ENCODE results near the gene TMEM26. TPM values are rescaled to one million over a fixed set of nuclear protein-coding genes. Genes with fewer than 3 reads are reported as not detected.

TMEM26 gene
- total and polyA plus RNA-seq, 3 donors from 2014 or later = 13.0 to 14.9 (median 13.6) TPM

DNA sequence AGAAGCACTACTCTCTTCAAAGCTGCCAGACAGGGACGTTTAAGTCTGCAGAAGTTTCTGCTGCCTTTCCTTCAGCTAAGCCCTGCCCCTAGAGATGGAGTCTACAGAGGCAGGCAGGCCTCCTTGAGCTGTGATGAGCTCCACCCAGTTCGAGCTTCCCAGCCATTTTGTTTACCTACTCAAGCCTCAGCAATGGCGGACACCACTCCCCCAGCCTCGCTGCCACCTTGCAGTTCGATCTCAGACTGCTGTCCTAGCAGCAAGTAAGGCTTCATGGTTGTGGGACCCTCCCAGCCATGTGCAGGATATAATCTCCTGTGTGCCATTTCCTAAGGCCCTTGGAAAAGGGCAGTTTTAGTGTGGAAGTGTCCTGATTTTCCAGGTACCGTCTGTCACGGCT, 74.3 kb downstream of the TMEM26 start:
- intact Hi-C loops (cut with DNase I; ENCODE audit: low total_unique reads) = no loop called here
- Histone ChIP-seq H3K9me3 (no peaks in the 10 kb centered on the region), H3K4me3 (no peak overlapping the region), H3K27ac (no peak overlapping the region), H3K27me3 (no peaks in the 10 kb centered on the region), H3K36me3 (ENCODE audit: low read depth, missing control alignments) (no peaks in the 10 kb centered on the region), H3K4me1 (no peaks in the 10 kb centered on the region)
- TF ChIP-seq, protein P1, sequence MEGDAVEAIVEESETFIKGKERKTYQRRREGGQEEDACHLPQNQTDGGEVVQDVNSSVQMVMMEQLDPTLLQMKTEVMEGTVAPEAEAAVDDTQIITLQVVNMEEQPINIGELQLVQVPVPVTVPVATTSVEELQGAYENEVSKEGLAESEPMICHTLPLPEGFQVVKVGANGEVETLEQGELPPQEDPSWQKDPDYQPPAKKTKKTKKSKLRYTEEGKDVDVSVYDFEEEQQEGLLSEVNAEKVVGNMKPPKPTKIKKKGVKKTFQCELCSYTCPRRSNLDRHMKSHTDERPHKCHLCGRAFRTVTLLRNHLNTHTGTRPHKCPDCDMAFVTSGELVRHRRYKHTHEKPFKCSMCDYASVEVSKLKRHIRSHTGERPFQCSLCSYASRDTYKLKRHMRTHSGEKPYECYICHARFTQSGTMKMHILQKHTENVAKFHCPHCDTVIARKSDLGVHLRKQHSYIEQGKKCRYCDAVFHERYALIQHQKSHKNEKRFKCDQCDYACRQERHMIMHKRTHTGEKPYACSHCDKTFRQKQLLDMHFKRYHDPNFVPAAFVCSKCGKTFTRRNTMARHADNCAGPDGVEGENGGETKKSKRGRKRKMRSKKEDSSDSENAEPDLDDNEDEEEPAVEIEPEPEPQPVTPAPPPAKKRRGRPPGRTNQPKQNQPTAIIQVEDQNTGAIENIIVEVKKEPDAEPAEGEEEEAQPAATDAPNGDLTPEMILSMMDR (IDR thresholded peaks at IDR 0.05) = no peak
- 91 to 95% methylated on average over 6 to 7 of the region's 7 CpGs for WGBS, 2 donors
- no peak for DNase-seq

DNA sequence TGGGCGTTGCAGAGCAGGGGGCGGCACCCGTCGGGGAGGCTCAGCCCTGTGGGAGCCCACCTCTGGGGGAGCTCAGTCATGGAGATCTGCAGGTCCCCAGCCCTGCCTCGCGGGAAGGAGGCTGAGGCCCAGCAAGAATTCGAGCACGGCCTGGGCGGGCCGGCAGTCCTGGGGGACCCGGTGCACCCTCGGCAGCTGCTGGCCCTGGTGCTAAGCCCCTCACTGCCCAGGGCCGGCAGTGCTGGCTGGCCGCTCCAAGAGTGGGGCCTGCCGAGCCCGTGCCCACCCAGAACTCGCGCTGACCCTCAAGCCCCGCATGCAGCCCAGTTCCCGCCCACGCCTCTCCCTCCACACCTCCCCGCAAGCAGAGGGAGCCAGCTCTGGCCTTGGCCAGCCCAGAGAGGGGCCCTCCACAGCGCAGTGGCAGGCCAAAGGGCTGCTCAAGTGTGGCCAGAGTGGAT, 76.2 kb downstream of the TMEM26 start:
- Histone ChIP-seq H3K27me3 (no peaks in the 10 kb centered on the region), H3K9me3 (no peaks in the 10 kb centered on the region), H3K4me1 (no peaks in the 10 kb centered on the region), H3K4me3 (no peak overlapping the region), H3K36me3 (ENCODE audit: low read depth, missing control alignments) (no peaks in the 10 kb centered on the region), H3K27ac (no peak overlapping the region)
- no peak for DNase-seq
- 80 to 98% methylated on average over 2 to 23 of the region's 23 CpGs for WGBS, 2 donors
- no peak for TF ChIP-seq POLR2A (IDR thresholded peaks at IDR 0.05)
- TF ChIP-seq, protein P1 (IDR thresholded peaks at IDR 0.05) = no peak
- intact Hi-C loops (cut with DNase I; ENCODE audit: low total_unique reads) = no loop called here

DNA sequence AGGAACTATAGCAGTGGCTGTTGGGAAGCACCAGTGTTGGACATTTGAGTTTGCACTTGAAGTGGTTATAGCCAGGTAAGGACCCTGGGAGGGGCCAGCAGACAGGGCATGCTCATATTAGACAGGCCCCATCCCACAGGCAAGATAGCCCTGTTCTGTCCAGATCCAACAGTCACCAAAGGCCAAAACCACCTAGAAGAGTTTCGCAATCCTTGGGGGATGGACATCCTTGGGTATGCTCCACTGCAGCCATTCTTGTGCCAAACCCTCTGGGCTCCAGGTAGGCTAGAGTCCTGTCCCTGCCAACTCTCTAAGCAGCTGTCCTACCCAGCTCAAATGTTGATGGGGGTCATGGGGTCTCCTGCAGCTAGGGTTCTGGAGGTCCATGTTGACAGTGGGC, 76.8 kb downstream of the TMEM26 start:
- Histone ChIP-seq H3K36me3 (ENCODE audit: low read depth, missing control alignments) (no peaks in the 10 kb centered on the region), H3K4me1 (no peaks in the 10 kb centered on the region), H3K27ac (no peak overlapping the region), H3K27me3 (no peaks in the 10 kb centered on the region), H3K4me3 (no peak overlapping the region), H3K9me3 (no peaks in the 10 kb centered on the region)
- WGBS, 2 donors = 100% methylated on average over 1 of the region's 1 CpG
- DNase-seq = no peak
- TF ChIP-seq POLR2A (IDR thresholded peaks at IDR 0.05) = no peak
- TF ChIP-seq, protein P1 (IDR thresholded peaks at IDR 0.05) = no peak
- intact Hi-C loops (cut with DNase I; ENCODE audit: low total_unique reads) = no loop called here

DNA sequence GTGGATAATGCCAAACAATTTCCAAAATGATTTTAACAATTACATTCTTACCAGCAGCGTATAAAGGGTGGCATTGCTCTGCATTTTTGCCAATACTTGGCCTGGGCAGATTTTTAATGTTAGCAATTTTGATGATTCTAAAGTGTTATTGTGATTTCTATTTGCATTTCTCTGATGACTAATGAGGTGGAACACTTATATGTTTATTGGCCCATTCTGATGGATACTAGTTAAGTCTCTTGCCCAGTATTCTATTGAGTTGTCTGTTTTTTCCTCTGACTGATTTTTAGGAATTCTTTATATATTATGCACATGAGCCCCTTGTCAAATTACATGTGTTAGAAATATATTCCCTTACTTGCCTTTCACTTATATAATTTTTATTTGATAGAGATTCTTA, 86.8 kb downstream of the TMEM26 start:
- H3K27me3 ChIP-seq = no peaks in the 10 kb centered on the region
- intact Hi-C loops (cut with DNase I; ENCODE audit: low total_unique reads) = no loop called here
- TF ChIP-seq, protein P1 (IDR thresholded peaks at IDR 0.05) = no peak
- TF ChIP-seq POLR2A (IDR thresholded peaks at IDR 0.05) = no peak
- DNase-seq = no peak
- WGBS, 2 donors = 95 to 98% methylated on average over 1 of the region's 1 CpG
- no peaks in the 10 kb centered on the region for H3K4me1 ChIP-seq
- no peak overlapping the region for H3K4me3 ChIP-seq
- H3K9me3 ChIP-seq = no peaks in the 10 kb centered on the region
- no peak overlapping the region for H3K27ac ChIP-seq
- H3K36me3 ChIP-seq (ENCODE audit: low read depth, missing control alignments) = no peaks in the 10 kb centered on the region

DNA sequence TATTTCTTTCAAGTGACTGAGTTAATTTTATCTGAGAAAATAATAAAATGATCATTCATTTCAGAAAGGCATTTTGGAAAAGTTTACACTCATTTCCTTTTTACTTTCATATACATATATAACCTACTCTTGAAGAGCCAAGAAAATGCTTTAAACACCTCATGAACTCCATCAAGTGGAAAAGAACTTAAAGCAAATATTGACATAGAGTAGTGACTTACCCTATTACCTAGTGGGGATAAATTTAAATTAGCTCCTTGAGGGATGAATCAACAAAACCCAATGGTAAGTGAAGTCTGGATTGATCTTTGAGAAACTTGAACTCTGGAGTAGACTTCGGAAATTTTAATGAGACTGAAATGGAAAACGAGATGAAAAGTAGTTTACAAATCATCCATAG, 88.6 kb downstream of the TMEM26 start:
- 88 to 96% methylated on average over 2 of the region's 2 CpGs for WGBS, 2 donors
- no peak overlapping the region for H3K27ac ChIP-seq
- H3K27me3 ChIP-seq = no peaks in the 10 kb centered on the region
- H3K36me3 ChIP-seq (ENCODE audit: low read depth, missing control alignments) = no peaks in the 10 kb centered on the region
- intact Hi-C loops (cut with DNase I; ENCODE audit: low total_unique reads) = no loop called here
- no peaks in the 10 kb centered on the region for H3K9me3 ChIP-seq
- TF ChIP-seq, protein P1 (IDR thresholded peaks at IDR 0.05) = no peak
- TF ChIP-seq POLR2A (IDR thresholded peaks at IDR 0.05) = no peak
- H3K4me3 ChIP-seq = no peak overlapping the region
- H3K4me1 ChIP-seq = no peaks in the 10 kb centered on the region
- DNase-seq = no peak
